ENCODE measurements around the gene SLC25A51. TPM values are rescaled to one million over a fixed set of nuclear protein-coding genes. Genes with fewer than 3 reads are reported as not detected.

SLC25A51 gene
- total RNA-seq, 1 donor from 2014 or later = 39.6 TPM

- Histone ChIP-seq H3K9me3 (ENCODE audit: insufficient read depth, low read depth, low read length) (no peaks in the 10 kb centered on the region), H3K4me3 (ENCODE audit: insufficient read depth, low read depth, low read length) (no peak overlapping the region), H4K20me1 (ENCODE audit: insufficient read depth, low read length) (peaks cover 38% of the 10 kb centered on the region), H3K27me3 (ENCODE audit: insufficient read depth, low read length) (no peaks in the 10 kb centered on the region), H2AFZ (ENCODE audit: low read depth, low read length) (no peak overlapping the region), H3K79me2 (ENCODE audit: insufficient read depth, low read length) (peaks cover 47% of the 10 kb centered on the region), H3K27ac (ENCODE audit: low read depth, low read length) (no peak overlapping the region), H3K9ac (ENCODE audit: low read length) (no peak overlapping the region), H3K4me1 (ENCODE audit: insufficient read depth, low read length) (peaks cover 34% of the 10 kb centered on the region), H3K4me2 (ENCODE audit: low read length) (peak overlapping the region; percentile 3), H3K36me3 (ENCODE audit: insufficient read depth, low read length) (peaks cover 4% of the 10 kb centered on the region)
- TF ChIP-seq, protein P1, sequence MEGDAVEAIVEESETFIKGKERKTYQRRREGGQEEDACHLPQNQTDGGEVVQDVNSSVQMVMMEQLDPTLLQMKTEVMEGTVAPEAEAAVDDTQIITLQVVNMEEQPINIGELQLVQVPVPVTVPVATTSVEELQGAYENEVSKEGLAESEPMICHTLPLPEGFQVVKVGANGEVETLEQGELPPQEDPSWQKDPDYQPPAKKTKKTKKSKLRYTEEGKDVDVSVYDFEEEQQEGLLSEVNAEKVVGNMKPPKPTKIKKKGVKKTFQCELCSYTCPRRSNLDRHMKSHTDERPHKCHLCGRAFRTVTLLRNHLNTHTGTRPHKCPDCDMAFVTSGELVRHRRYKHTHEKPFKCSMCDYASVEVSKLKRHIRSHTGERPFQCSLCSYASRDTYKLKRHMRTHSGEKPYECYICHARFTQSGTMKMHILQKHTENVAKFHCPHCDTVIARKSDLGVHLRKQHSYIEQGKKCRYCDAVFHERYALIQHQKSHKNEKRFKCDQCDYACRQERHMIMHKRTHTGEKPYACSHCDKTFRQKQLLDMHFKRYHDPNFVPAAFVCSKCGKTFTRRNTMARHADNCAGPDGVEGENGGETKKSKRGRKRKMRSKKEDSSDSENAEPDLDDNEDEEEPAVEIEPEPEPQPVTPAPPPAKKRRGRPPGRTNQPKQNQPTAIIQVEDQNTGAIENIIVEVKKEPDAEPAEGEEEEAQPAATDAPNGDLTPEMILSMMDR (IDR thresholded peaks at IDR 0.05; ENCODE audit: insufficient read depth, low read depth, low read length) = peak; percentile 27
- TF ChIP-seq EZH2 (IDR thresholded peaks at IDR 0.05; ENCODE audit: insufficient read depth, low read length) = no peak
- H3K27me3 Mint-ChIP-seq (ENCODE audit: low read depth, unreplicated experiment) = no peaks in the 10 kb centered on the region
- H3K4me3 Mint-ChIP-seq (ENCODE audit: unreplicated experiment) = no peak overlapping the region
- no peaks in the 10 kb centered on the region for H3K9me3 Mint-ChIP-seq (ENCODE audit: unreplicated experiment)
- no peak overlapping the region for H3K27ac Mint-ChIP-seq (ENCODE audit: unreplicated experiment)
- H3K4me1 Mint-ChIP-seq (ENCODE audit: low read depth, unreplicated experiment) = peaks cover 38% of the 10 kb centered on the region
- H3K36me3 Mint-ChIP-seq (ENCODE audit: low read depth, unreplicated experiment) = peaks cover 20% of the 10 kb centered on the region
- DNase-seq (ENCODE audit: low read depth) (peak; percentile 78), FAIRE-seq (no peak)
These were observed 17.8 kb upstream of the SLC25A51 start for GRCh38 chr9:37921546-37922300.

- TF ChIP-seq, protein P1 (IDR thresholded peaks at IDR 0.05; ENCODE audit: insufficient read depth, low read depth, low read length) = no peak
- TF ChIP-seq EZH2 (IDR thresholded peaks at IDR 0.05; ENCODE audit: insufficient read depth, low read length) = no peak
- Histone ChIP-seq H3K9me3 (ENCODE audit: insufficient read depth, low read depth, low read length) (no peaks in the 10 kb centered on the region), H3K4me1 (ENCODE audit: insufficient read depth, low read length) (peaks cover 28% of the 10 kb centered on the region), H2AFZ (ENCODE audit: low read depth, low read length) (no peak overlapping the region), H3K27me3 (ENCODE audit: insufficient read depth, low read length) (no peaks in the 10 kb centered on the region), H3K79me2 (ENCODE audit: insufficient read depth, low read length) (peaks cover 42% of the 10 kb centered on the region), H3K4me3 (ENCODE audit: insufficient read depth, low read depth, low read length) (no peak overlapping the region), H3K27ac (ENCODE audit: low read depth, low read length) (no peak overlapping the region), H4K20me1 (ENCODE audit: insufficient read depth, low read length) (peaks cover 33% of the 10 kb centered on the region), H3K9ac (ENCODE audit: low read length) (no peak overlapping the region), H3K36me3 (ENCODE audit: insufficient read depth, low read length) (peaks cover 4% of the 10 kb centered on the region), H3K4me2 (ENCODE audit: low read length) (no peak overlapping the region)
- DNase-seq (ENCODE audit: low read depth) (no peak), FAIRE-seq (no peak)
- H3K27me3 Mint-ChIP-seq (ENCODE audit: low read depth, unreplicated experiment) = no peaks in the 10 kb centered on the region
- H3K9me3 Mint-ChIP-seq (ENCODE audit: unreplicated experiment) = no peaks in the 10 kb centered on the region
- H3K27ac Mint-ChIP-seq (ENCODE audit: unreplicated experiment) = peak overlapping the region; percentile 35
- peaks cover 32% of the 10 kb centered on the region for H3K4me1 Mint-ChIP-seq (ENCODE audit: low read depth, unreplicated experiment)
- H3K4me3 Mint-ChIP-seq (ENCODE audit: unreplicated experiment) = no peak overlapping the region
- peaks cover 20% of the 10 kb centered on the region for H3K36me3 Mint-ChIP-seq (ENCODE audit: low read depth, unreplicated experiment)
These were observed 17.2 kb upstream of the SLC25A51 start for GRCh38 chr9:37921168-37921510.

Data from astrocyte (in vitro differentiated cells and primary cell).